ENCODE measurements around the gene LYL1. TPM values are rescaled to one million over a fixed set of nuclear protein-coding genes. Genes with fewer than 3 reads are reported as not detected.

The LYL1 gene
- total RNA-seq, 1 experiment from 2014 or later: 0.63 TPM

DNA sequence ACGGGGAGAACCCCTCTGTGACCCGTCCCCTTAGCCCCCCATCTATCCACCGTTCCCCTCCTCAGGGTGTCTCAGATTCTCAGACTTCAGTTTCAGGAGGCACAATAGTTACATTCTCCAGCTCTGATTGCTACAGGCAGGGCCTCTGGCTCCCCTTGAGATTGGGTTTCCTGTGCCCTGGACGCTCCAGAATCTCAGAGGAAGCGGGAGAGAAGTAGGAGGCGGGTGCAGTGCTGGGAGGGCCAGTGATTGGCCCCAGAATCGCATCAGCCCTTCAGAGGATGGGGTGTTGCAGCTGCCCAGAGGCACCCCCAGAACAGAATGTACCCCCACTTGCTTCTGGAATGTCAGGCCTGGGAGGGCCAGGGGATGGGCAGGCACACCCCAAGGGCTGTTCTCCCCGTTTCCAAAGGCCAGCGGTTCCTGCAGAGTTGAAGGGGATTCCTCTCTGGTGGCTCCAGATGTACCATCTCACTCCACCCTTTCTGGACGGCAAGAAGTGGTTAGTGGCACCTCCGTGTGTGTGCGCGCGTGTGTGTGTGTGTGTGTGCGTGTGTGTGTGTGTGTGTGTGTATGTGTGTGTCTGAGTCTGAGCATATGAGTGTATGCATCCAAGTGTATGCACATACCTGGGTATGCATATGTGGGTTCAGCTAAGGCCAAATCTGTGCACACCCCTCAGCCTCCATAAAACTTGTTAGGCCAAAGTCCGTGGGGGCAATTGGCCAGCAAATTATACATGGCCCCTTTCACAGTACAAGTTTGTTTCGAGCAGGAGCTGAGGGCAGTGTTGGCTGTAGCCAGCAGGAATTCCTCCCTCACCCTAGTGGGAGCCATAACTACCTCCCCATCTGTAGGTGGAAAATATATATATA lies 35.5 kb downstream of the LYL1 start:
- Mint-ChIP-seq H3K9me3 (no peaks in the 10 kb centered on the region), H3K27ac (no peak overlapping the region), H3K27me3 (ENCODE audit: low read depth) (peaks cover 78% of the 10 kb centered on the region), H3K4me1 (peaks cover 0 to 11% of the 10 kb centered on the region in 2 experiments; a peak in 2 of 4 replicates), H3K36me3 (ENCODE audit: insufficient read depth in 1 of 3, low read depth in 3 of 3) (no peaks in the 10 kb centered on the region), H3K4me3 (no peak overlapping the region)
- Histone ChIP-seq H2BK120ac (ENCODE audit: low read depth, low read length, poor library complexity, severe bottlenecking) (no peak overlapping the region), H3K23me2 (ENCODE audit: insufficient read length, low read depth, low read length, poor library complexity, severe bottlenecking) (no peaks in the 10 kb centered on the region), H3T11ph (ENCODE audit: low read length) (no peak overlapping the region), H3K18ac (ENCODE audit: insufficient read length, low read depth, low read length) (no peak overlapping the region), H3K9me3 (ENCODE audit: control insufficient read depth, low read depth, low read length) (no peaks in the 10 kb centered on the region), H4K5ac (ENCODE audit: insufficient read length, low read depth, low read length) (no peak overlapping the region), H3K56ac (ENCODE audit: insufficient read length, low read depth, low read length) (no peak overlapping the region), H3K4ac (ENCODE audit: low read depth, low read length) (no peak overlapping the region), H2BK12ac (ENCODE audit: insufficient read length, low read depth, low read length) (no peak overlapping the region), H3K23ac (ENCODE audit: insufficient read length, low read depth, low read length) (no peak overlapping the region), H3K27ac (ENCODE audit: insufficient read length, low read depth, low read length) (no peak overlapping the region), H4K8ac (replicated peaks; ENCODE audit: insufficient read length, low read depth, low read length) (no peak overlapping the region), H3K4me1 (ENCODE audit: insufficient read depth, low read length) (no peaks in the 10 kb centered on the region), H2BK20ac (ENCODE audit: low read depth, low read length, poor library complexity, severe bottlenecking) (no peak overlapping the region), H3K79me1 (ENCODE audit: insufficient read depth, low read depth, low read length, poor library complexity, severe bottlenecking) (no peaks in the 10 kb centered on the region), H2BK5ac (ENCODE audit: insufficient read length, low read length) (no peak overlapping the region), H4K91ac (ENCODE audit: insufficient read length, low read depth, low read length) (no peak overlapping the region), H3K79me2 (ENCODE audit: insufficient read depth, low read length) (no peaks in the 10 kb centered on the region), H2BK15ac (ENCODE audit: low read depth, low read length) (no peak overlapping the region), H3K14ac (ENCODE audit: insufficient read depth, low read length) (no peak overlapping the region), H3K27me3 (ENCODE audit: insufficient read depth, low read length) (peaks cover 7% of the 10 kb centered on the region), H2AK5ac (ENCODE audit: insufficient read length, low read length) (no peak overlapping the region), H3K4me2 (ENCODE audit: insufficient read depth, insufficient read length, low read length) (no peak overlapping the region), H2AFZ (ENCODE audit: low read length) (no peak overlapping the region), H4K20me1 (ENCODE audit: control insufficient read depth, insufficient read depth, insufficient read length) (no peaks in the 10 kb centered on the region), H3K9ac (ENCODE audit: extremely low read depth, insufficient read length, low read length) (no peak overlapping the region)
- no peak for TF ChIP-seq CTCF (conservative IDR thresholded peaks at IDR 0.05)
- no CpG with 5 or more reads among the region's 17 CpGs for WGBS (ENCODE audit: extremely low coverage, insufficient read length, low lambda C conversion rate)
- no peak for DNase-seq

Measured in H9 (cell line).